HT1080 (cell line): ENCODE data around the gene ARHGEF18. TPM values are rescaled to one million over a fixed set of nuclear protein-coding genes. Genes with fewer than 3 reads are reported as not detected.
A peak's percentile ranks its signal among the peaks of the same experiment; 100 is the strongest.
"Not testable (repeated sequence)": the region's sequence is repeated elsewhere in the genome, so short reads cannot be mapped to it uniquely, and the experiment has no call there.

Experiments used
- DNase-seq: peaks from one replicate; pipeline ENCODE4 v3.0.0-alpha.2; 2015; ENCODE audit warnings: low read depth
- total RNA-seq: library from RNA; depleted of rRNA; stranded (reverse); fragments of >200 nt; shearing (Covaris generic); gene quantifications from 2 replicates; pipeline ENCODE4 v1.2.3, GENCODE V29; 2014

Gene ARHGEF18
- total RNA-seq, 1 experiment from 2014 or later = 20.7 TPM

- DNase-seq = no peak
These were observed 2.2 kb upstream of the ARHGEF18 start for GRCh38 chr19:7346488-7346971.

DNA sequence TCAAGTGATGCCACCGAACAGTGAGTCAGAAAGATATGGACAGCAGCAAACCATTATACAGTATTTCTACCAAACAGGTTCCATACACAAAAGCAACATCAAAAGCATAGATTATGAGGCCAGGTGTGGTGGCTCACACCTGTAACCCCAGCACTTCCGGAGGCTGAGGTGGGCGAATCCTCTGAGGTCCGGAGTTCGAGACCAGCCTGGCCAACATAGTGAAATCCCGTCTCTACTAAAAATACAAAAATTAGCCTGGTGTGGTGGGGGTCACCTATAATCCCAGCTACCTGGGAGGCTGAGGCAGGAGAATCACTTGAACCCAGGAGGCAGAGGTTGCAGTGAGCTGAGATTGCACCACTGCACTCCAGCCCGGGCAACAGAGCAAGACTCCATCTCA lies 1.7 kb upstream of the ARHGEF18 start:
- not testable (repeated sequence) for DNase-seq

GRCh38 chr19:7349231-7349591 lies 474 bp downstream of the ARHGEF18 start:
- DNase-seq = no peak

DNA sequence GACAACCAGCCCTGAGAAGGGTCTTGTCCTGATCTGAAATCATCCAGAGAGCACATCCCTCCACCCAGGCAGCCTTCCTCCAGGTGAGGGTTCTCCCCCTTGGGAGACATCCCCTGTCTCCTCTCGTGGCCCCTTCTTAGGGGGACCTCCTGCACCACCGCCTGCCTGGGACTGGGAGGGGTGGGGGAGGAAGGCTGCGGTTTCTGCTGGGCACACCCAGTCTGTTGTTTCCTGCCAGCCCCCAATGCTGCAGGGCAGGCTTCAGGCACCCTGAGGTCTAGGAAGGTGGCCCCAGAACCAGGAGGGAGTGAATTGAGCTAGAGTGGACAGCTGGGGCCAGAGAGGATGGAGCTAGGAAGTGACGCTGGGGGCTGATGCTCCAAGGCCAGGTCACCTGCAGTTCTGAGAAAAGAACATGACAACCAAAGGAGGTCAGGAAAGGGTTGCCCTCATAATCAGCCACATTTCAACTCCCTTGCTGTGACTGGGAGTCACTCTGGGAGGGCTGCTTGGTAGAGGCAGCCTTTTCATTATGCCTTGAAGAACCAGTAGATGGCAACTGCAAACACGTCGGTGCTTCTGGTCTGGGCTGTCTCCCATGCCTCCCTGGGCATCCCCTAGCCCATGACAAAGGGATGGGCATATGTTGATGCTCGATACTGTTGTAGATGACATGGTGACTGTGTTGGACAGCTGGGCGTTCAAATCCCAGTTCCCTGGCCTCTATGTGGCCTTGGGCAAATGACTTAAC lies 1.4 kb downstream of the ARHGEF18 start:
- no peak for DNase-seq

DNA sequence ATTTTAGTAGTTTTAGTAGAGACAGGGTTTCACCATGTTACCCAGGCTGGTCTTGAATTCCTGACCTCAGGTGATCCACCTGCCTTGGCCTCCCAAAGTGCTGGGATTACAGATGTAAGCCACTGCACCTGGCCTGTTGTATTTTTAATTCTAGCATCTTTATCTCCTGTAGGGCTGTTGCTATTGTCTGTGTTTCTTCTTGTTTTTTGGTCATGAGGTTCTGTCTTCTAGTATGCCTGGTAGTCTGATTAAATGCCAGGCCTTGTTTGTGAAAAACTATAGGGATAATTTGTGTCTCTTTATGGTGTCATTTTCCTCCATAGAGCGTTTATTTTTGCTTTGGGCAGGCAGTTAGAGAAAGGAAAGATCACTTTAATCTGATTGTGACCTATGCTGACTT lies 3.1 kb downstream of the ARHGEF18 start:
- no peak for DNase-seq

- no peak for DNase-seq
These were observed 6.5 kb downstream of the ARHGEF18 start for GRCh38 chr19:7355151-7355820.

- DNase-seq = no peak
These were observed 7.1 kb downstream of the ARHGEF18 start for GRCh38 chr19:7355871-7356270.

DNA sequence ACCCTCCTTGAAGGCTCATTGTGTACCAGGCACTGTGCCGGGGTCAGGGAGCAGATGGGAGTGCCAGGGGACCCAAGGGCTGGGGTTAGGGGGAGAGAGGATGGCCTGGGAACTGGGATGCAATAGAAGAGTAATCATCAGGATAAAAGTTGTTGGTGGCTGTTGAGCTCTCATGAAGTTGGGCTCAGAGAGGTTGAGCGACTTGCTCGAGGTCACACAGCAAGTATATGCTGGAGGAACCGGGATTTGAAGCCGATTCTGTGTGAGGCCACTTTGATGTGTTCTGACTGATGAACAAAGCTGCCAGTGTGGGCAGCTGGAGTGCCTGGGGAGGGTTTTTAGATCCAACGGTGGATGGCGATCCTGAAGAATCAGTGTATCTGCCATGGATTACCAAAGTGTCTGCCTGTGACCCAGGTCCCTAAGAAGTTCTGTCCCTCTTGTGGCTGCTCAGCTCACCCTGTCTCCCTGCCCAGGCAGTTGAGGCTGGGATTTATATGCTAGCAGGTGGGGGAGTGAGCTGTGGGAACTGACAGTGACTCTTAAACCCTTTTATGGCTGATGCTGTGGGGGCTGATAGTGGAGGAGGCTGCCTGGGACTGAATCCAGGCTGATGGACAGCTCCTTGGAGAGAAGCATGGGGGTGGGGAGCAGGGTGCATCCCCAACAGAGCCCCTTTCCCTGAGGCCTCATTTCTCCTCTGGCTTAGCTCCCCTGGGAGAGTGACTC lies 8.3 kb downstream of the ARHGEF18 start:
- no peak for DNase-seq

- DNase-seq = no peak
These were observed 9.4 kb downstream of the ARHGEF18 start for GRCh38 chr19:7358102-7358597.

- no peak for DNase-seq
These were observed 11.8 kb downstream of the ARHGEF18 start for GRCh38 chr19:7360393-7360984.

DNA sequence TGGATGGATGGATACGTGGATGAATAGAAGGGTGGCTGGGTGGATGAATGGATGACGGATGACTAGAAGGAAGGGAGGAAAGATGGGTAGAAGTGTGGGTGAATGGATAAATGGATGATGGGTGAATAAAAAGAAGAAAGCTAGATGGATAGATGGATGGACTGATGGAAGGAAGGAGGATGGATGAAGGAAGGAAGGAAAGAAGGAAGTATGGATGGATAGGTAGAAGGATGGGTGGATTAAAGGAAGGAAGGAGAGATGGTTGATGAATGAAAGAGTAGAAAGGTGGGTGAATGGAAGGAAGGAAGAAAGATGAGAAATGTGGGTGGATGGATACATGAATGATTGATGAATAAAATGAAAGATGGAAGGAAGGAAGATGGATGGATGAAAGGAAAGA lies 14.5 kb downstream of the ARHGEF18 start:
- no peak for DNase-seq

- DNase-seq = peak; percentile 55
These were observed 18.1 kb downstream of the ARHGEF18 start for GRCh38 chr19:7366701-7367420.

DNA sequence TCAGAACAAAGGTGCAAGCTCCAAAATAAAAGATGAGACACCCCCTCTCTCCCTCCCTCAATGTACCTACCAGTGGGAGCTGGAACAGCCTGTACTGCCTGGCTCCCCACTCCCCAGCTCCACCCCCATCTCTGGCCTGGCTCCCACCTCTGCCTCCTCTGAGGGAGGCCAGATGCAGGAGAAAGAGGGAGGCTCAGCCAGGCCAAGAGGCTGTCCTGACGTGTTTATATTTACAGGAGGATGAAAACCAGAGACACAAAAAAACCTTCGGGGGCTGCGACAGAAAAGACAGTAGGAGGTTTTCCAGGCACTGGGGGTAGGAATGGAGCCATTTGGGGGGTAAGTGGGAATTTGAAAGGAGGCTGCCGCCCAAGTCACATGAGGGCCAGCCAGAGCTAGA lies 19.7 kb downstream of the ARHGEF18 start:
- DNase-seq = no peak

DNA sequence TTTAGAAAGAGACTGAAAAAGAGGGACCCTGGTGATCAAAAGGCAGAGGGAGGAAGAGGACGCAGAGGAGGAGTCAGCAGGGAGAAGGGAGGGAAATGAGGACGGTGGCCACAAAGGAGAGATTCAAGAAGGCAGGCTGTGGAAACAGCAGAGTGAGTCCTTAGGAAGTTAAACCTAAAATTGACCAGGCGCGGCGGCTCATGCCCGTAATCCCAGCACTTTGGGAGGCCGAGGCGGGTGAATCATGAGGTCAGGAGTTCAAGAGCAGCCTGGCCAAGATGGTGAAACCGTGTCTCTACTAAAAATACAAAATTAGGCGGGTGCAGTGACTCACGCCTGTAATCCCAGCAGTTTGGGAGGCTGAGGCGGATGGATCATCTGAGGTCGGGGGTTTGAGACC lies 20.1 kb downstream of the ARHGEF18 start:
- peak; percentile 61 for DNase-seq

DNA sequence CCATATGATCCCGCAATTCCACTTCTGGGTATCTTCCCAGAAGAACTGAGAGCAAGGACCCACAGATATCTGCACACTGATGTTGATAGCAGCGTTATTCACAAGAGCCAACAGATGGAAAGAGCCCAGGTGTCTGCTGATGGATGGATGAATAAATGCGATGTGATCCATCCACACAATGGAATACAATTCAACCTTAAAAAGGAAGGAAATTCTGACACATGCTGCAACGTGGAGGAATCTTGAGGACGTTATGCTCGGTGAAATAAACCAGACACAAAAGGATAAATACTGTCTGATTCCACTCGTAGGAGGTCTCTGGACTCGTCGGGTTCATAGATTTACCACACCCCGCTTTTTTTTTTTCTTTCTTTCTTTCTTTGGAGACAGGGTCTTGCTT lies 21.8 kb downstream of the ARHGEF18 start:
- no peak for DNase-seq

GRCh38 chr19:7371001-7371400 lies 22.3 kb downstream of the ARHGEF18 start:
- no peak for DNase-seq

DNA sequence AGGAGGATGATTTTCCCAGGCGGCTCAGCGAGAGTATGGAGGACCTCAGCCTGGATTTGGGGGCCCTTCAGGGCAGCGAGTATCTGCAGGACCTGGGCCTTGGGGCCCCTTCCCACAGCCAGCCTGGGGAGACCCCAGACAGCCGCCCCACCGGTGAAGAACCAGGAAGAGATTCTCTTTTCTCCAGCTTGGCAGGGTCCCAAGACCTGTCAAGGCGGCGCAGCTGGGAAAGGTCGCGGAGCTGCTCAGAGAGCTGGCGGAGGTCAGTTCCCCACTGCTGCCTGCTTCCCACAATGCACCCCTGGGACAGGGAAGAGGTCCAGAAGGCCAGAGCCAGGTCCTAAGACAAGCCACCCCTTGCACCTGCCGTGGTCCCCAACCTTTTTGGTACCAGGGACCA lies 24.1 kb downstream of the ARHGEF18 start:
- no peak for DNase-seq

DNA sequence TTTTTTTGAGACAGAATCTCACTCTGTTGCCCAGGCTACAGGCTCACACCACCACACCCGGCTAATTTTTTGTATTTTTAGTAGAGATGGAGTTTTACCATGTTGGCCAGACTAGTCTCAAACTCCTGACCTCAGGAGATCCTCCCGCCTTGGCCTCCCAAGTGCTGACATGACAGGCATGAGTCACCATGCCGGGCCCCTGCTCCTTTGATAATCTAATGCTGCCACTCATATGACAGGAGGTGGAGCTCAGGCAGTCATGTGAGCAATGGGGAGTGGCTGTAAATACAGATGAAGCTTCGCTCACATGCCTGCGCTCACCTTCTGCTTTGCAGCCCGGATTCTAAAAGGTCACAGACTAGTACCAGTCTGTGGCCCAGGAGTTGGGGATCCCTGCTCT lies 25.1 kb downstream of the ARHGEF18 start:
- peak; percentile 18 for DNase-seq

GRCh38 chr19:7376151-7376852 lies 27.6 kb downstream of the ARHGEF18 start:
- no peak for DNase-seq

DNA sequence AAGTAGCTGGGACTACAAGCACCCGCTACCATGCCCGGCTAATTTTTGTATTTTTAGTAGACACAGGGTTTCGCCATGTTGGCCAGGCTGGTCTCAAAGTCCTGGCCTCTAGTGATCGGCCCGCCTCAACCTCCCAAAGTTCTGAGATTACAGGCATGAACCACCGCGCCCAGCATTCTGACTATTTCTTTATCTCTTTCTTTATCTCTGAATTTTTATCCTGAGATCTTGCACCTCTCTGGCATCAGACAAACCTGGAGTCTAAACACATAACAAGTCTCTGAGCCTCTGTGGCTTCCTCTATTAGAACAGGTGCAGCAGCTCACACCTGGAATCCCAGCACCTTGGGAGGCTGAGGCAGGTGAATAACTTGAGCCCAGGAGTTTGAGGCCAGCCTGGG lies 28.5 kb downstream of the ARHGEF18 start:
- no peak for DNase-seq

DNA sequence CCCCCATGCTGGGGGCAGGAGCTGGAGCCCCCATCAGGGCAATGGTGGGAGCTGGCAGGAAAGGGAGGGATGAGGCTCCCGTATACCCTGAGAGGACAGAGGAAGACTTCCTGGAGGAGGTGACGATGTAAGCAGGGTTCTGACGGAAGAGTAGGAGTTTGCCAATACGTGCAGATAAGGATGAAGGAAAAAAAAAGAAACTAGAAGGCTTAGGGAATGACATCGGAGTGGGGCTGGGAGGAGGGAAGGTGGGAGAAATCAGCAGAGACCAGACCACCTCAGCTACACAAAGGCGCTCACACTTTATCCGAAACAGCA lies 32.3 kb downstream of the ARHGEF18 start:
- DNase-seq = no peak
